Gastrocnemius medialis (tissue), 4 donors: Measurements from ENCODE around the gene CALN1.

Experiments
- POLR2A ChIP-seq, 2 donors: fragments of 450-650 bp; IDR thresholded peaks; one replicate each; pipeline ENCODE4 v1.6.1; 2017; ENCODE audit warnings: antibody characterized with exemption in 2 of 2, mild to moderate bottlenecking in 2 of 2, moderate library complexity in 2 of 2
- TF ChIP-seq, protein P1 (sequence below), 5 experiments: fragments of 450-650 bp in 3 of 5; fragments of 200-600 bp in 2 of 5; sonication (generic) in 2 of 5; IDR thresholded peaks in 4 of 5; conservative IDR thresholded peaks in 1 of 5; 1 replicate in 4 of 5; 2 replicates in 1 of 5; pipeline ENCODE4 v1.5.1; 2016 to 2019; ENCODE audit warnings: antibody characterized with exemption in 5 of 5, mild to moderate bottlenecking in 3 of 5, moderate library complexity in 3 of 5

DNA sequence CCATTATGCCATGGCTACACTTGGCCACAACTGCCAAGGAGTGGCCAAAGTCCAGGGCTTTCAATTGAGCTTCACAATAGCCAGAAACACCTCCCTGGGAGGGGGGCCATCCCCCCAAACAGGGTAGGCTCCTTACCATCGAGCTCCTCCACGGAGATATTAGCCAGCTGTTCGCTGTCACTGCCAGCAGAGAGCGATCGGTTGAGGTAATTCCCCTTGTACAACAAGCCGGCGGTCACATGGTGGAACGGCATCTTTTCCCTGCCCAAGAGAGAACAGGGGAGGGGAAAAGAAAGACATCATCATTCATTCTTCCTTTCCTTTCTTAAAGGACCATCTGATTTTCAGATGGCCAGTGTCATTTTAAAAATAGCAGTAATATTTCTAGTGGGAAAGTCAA lies 133.6 kb downstream of the CALN1 start:
- TF ChIP-seq POLR2A (IDR thresholded peaks at IDR 0.05) = no peak
- TF ChIP-seq, protein P1, sequence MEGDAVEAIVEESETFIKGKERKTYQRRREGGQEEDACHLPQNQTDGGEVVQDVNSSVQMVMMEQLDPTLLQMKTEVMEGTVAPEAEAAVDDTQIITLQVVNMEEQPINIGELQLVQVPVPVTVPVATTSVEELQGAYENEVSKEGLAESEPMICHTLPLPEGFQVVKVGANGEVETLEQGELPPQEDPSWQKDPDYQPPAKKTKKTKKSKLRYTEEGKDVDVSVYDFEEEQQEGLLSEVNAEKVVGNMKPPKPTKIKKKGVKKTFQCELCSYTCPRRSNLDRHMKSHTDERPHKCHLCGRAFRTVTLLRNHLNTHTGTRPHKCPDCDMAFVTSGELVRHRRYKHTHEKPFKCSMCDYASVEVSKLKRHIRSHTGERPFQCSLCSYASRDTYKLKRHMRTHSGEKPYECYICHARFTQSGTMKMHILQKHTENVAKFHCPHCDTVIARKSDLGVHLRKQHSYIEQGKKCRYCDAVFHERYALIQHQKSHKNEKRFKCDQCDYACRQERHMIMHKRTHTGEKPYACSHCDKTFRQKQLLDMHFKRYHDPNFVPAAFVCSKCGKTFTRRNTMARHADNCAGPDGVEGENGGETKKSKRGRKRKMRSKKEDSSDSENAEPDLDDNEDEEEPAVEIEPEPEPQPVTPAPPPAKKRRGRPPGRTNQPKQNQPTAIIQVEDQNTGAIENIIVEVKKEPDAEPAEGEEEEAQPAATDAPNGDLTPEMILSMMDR (IDR thresholded peaks at IDR 0.05 in 4 of 5, conservative IDR thresholded peaks at IDR 0.05 in 1 of 5) = no peak
